GM23248 (cell line): ENCODE measurements around the gene GGA3. TPM values are rescaled to one million over a fixed set of nuclear protein-coding genes. Genes with fewer than 3 reads are reported as not detected.

Source experiments
- DNase-seq: peaks from one replicate; pipeline ENCODE4 v3.0.0-alpha.2; 2015
- H2AFZ ChIP-seq: fragments of 200-600 bp; sonication (generic); 2 replicates; pipeline ENCODE4 v1.6.1; 2016; ENCODE audit warnings: antibody characterized with exemption
- H3F3A ChIP-seq: fragments of 200-600 bp; sonication (generic); 2 replicates; pipeline ENCODE4 v1.6.1; 2016; ENCODE audit warnings: mild to moderate bottlenecking, antibody characterized with exemption, mixed run types; ENCODE audit not compliant: insufficient read depth
- H3K27ac ChIP-seq: fragments of 200-600 bp; sonication (generic); 2 replicates; pipeline ENCODE4 v1.5.1; 2016; ENCODE audit warnings: mild to moderate bottlenecking
- H3K27me3 ChIP-seq: fragments of 200-600 bp; sonication (generic); replicated peaks from 2 replicates; pipeline ENCODE4 v1.6.1; 2016; ENCODE audit warnings: mild to moderate bottlenecking; ENCODE audit not compliant: insufficient read depth
- H3K36me3 ChIP-seq: fragments of 200-600 bp; sonication (generic); 2 replicates; pipeline ENCODE4 v1.6.1; 2016; ENCODE audit warnings: low read depth, mild to moderate bottlenecking
- H3K4me1 ChIP-seq: fragments of 200-600 bp; sonication (generic); 2 replicates; pipeline ENCODE4 v1.6.1; 2016; ENCODE audit warnings: mild to moderate bottlenecking; ENCODE audit not compliant: insufficient read depth
- H3K4me2 ChIP-seq: fragments of 200-600 bp; sonication (generic); one replicate; pipeline ENCODE4 v1.6.1; 2016; ENCODE audit warnings: mild to moderate bottlenecking; ENCODE audit not compliant: unreplicated experiment
- H3K4me3 ChIP-seq: fragments of 200-600 bp; sonication (generic); 2 replicates; pipeline ENCODE4 v1.5.1; 2016; ENCODE audit warnings: mild to moderate bottlenecking
- H3K79me2 ChIP-seq: fragments of 200-600 bp; sonication (generic); 2 replicates; pipeline ENCODE4 v1.6.1; 2016; ENCODE audit warnings: mild to moderate bottlenecking; ENCODE audit not compliant: insufficient read depth
- H3K9ac ChIP-seq: fragments of 200-600 bp; sonication (generic); 2 replicates; pipeline ENCODE4 v1.6.1; 2016; ENCODE audit warnings: mild to moderate bottlenecking
- H3K9me2 ChIP-seq: fragments of 200-600 bp; sonication (generic); 2 replicates; pipeline ENCODE4 v1.6.1; 2016; ENCODE audit warnings: mixed run types, mild to moderate bottlenecking, moderate library complexity; ENCODE audit not compliant: insufficient read depth
- H3K9me3 ChIP-seq: fragments of 200-600 bp; sonication (generic); one replicate; pipeline ENCODE4 v1.6.1; 2017; ENCODE audit warnings: low read depth
- H4K20me1 ChIP-seq: fragments of 200-600 bp; sonication (generic); 2 replicates; pipeline ENCODE4 v1.6.0; 2016; ENCODE audit not compliant: insufficient read depth
- EZH2 ChIP-seq: fragments of 200-600 bp; sonication (generic); IDR thresholded peaks from 2 replicates; pipeline ENCODE4 v1.6.1; 2018; ENCODE audit warnings: antibody characterized with exemption, mild to moderate bottlenecking; ENCODE audit not compliant: insufficient read depth, poor library complexity, severe bottlenecking
- EZH2phosphoT487 ChIP-seq: fragments of 200-600 bp; sonication (generic); IDR thresholded peaks from 2 replicates; pipeline ENCODE4 v1.6.1; 2018; ENCODE audit warnings: antibody characterized with exemption, moderate library complexity, mild to moderate bottlenecking, low read depth; ENCODE audit not compliant: insufficient read depth
- WGBS, 2 experiments: methylation state at CpG; one replicate each; pipeline ENCODE4 v1.1.6; 2015 to 2017; ENCODE audit warnings: low lambda C conversion rate in 2 of 2, low coverage in 1 of 2; ENCODE audit errors: missing lambda C conversion rate in 2 of 2; 5-methylcytosine and 5-hydroxymethylcytosine counted together
- in situ Hi-C: fragments of 300-500 bp; cut with MboI; formaldehyde crosslinking; loops from 2 replicates; pipeline ENCODE4 v1.15.0; 2020
- polyA plus RNA-seq: library from polyadenylated mRNA; unstranded; fragments of >200 nt; fragmentation: Nextera tagmentation; extraction: Ambion mirVana; gene quantifications from 2 replicates; pipeline ENCODE4 v1.2.1, GENCODE V29; 2016
- total RNA-seq: library from RNA; depleted of rRNA; stranded (reverse); fragments of >200 nt; shearing (Covaris generic); gene quantifications from 2 replicates; pipeline ENCODE4 v1.2.3, GENCODE V29; 2014

GGA3 gene
- total and polyA plus RNA-seq, 2 experiments from 2014 or later: 12.1 to 16.0 TPM

DNA sequence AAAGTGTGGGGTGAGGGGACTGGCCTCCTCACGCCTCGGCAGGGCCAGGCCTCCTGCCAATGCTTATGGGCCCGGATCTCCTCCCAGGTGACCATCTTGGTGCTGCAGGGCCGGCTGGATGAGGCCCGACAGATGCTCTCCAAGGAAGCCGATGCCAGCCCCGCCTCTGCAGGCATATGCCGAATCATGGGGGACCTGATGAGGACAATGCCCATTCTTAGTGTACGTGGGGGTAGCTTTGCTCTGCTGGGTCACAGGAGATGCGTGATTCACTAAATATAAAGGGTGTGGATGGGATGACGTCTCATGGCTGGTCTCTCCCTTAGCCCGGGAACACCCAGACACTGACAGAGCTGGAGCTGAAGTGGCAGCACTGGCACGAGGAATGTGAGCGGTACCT, 36.4 kb downstream of the GGA3 start:
- Histone ChIP-seq H3K36me3 (no peaks in the 10 kb centered on the region; the same call in 1 of the 2 replicates), H3K79me2 (0 out of 2 replicates have a peak, but pooled peaks cover 6% of the 10 kb centered on the region), H3K9me2 (no peaks in the 10 kb centered on the region), H3K9me3 (no peaks in the 10 kb centered on the region), H4K20me1 (no peaks in the 10 kb centered on the region), H3K4me3 (no peak overlapping the region), H3K27me3 (no peaks in the 10 kb centered on the region), H3K4me1 (no peaks in the 10 kb centered on the region), H3K4me2 (no peak overlapping the region), H3K27ac (no peak overlapping the region), H3K9ac (no peak overlapping the region), H2AFZ (no peak overlapping the region), H3F3A (no peaks in the 10 kb centered on the region)
- no peak for DNase-seq
- WGBS, 2 experiments: 73 to 76% methylated on average over 14 of the region's 14 CpGs
- in situ Hi-C loops: no loop called here
- no peak for TF ChIP-seq EZH2phosphoT487
- TF ChIP-seq EZH2: no peak

GRCh38 chr17:75219815-75220214, 41.6 kb downstream of the GGA3 start:
- in situ Hi-C loops: no loop called here
- no peaks in the 10 kb centered on the region for H3F3A ChIP-seq
- H3K9ac ChIP-seq: no peak overlapping the region
- 0 out of 2 replicates have a peak, but pooled peaks cover 6% of the 10 kb centered on the region for H3K79me2 ChIP-seq
- H3K9me3 ChIP-seq: no peaks in the 10 kb centered on the region
- 97 to 100% methylated on average over 3 of the region's 3 CpGs for WGBS, 2 experiments
- no peaks in the 10 kb centered on the region for H3K9me2 ChIP-seq
- no peak overlapping the region for H3K27ac ChIP-seq
- TF ChIP-seq EZH2 (no peak), EZH2phosphoT487 (no peak)
- peaks cover 22% of the 10 kb centered on the region; the same call in 1 of the 2 replicates for H3K36me3 ChIP-seq
- H4K20me1 ChIP-seq: no peaks in the 10 kb centered on the region
- DNase-seq: no peak
- H3K4me1 ChIP-seq: no peaks in the 10 kb centered on the region
- no peak overlapping the region for H2AFZ ChIP-seq
- H3K4me3 ChIP-seq: no peak overlapping the region
- no peak overlapping the region for H3K4me2 ChIP-seq
- H3K27me3 ChIP-seq: no peaks in the 10 kb centered on the region

GRCh38 chr17:75218131-75218530, 43.3 kb downstream of the GGA3 start:
- 80 to 87% methylated on average over 6 of the region's 6 CpGs for WGBS, 2 experiments
- Histone ChIP-seq H3K27ac (no peak overlapping the region), H3K9me2 (no peaks in the 10 kb centered on the region), H3K27me3 (no peaks in the 10 kb centered on the region), H2AFZ (no peak overlapping the region), H4K20me1 (no peaks in the 10 kb centered on the region), H3F3A (no peaks in the 10 kb centered on the region), H3K36me3 (peaks cover 33% of the 10 kb centered on the region; the same call in 1 of the 2 replicates), H3K9me3 (no peaks in the 10 kb centered on the region), H3K79me2 (0 out of 2 replicates have a peak, but pooled peaks cover 6% of the 10 kb centered on the region), H3K4me1 (no peaks in the 10 kb centered on the region), H3K4me2 (no peak overlapping the region), H3K4me3 (no peak overlapping the region), H3K9ac (no peak overlapping the region)
- no peak for DNase-seq
- TF ChIP-seq EZH2 (no peak), EZH2phosphoT487 (no peak)
- in situ Hi-C loops: no loop called here

DNA sequence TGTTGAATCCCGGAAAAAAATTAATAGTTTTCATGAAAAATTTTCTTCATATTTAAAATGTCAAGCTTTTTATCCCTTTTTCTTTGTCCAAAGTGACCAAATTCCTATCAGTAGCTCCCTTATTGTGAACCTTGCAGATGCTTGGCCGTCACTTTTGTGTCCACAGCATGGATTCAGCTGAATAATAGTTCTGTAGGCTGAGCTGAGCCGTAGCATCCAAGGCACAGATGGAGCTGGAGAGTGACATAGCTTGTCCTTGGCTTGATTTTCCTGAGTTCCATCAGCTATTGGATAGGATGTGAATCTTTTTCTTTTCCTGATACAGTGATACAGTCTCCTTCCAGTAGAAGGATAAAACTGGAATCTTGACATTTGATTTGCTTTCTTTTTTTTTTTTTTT, 52.3 kb downstream of the GGA3 start:
- TF ChIP-seq EZH2: no peak
- no peak for TF ChIP-seq EZH2phosphoT487
- Histone ChIP-seq H3K4me3 (no peak overlapping the region), H3K27ac (no peak overlapping the region), H3K9me2 (no peaks in the 10 kb centered on the region), H3F3A (peaks cover 5% of the 10 kb centered on the region), H3K9ac (no peak overlapping the region), H2AFZ (no peak overlapping the region), H3K9me3 (no peaks in the 10 kb centered on the region), H3K4me2 (no peak overlapping the region), H3K4me1 (peaks cover 8% of the 10 kb centered on the region; the same call in 1 of the 2 replicates), H3K36me3 (peaks cover 33% of the 10 kb centered on the region), H3K79me2 (peaks cover 56% of the 10 kb centered on the region), H3K27me3 (no peaks in the 10 kb centered on the region), H4K20me1 (no peaks in the 10 kb centered on the region)
- DNase-seq: no peak
- WGBS, 2 experiments: 80 to 84% methylated on average over 3 of the region's 3 CpGs
- in situ Hi-C loops: no loop called here

DNA sequence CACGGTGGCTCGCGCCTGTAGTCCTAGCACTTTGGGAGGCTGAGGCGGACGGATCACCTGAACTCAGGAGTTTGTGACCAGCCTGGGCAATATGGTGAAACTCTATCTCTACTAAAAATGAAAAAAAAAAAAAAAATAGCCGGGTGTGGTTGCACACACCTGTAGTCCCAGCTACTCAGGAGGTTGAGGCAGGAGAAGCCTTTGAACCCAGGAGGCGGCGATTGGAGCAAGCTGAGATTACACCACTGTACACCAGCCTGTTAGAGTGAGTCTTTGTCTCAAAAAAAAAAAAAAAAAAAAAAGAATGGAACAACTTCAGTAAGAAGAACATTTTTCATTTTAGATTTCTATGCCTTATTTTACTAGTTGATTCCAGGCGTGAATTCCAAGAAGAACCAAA, 53.2 kb downstream of the GGA3 start:
- H3K4me1 ChIP-seq: peaks cover 8% of the 10 kb centered on the region; the same call in 1 of the 2 replicates
- no peak overlapping the region for H3K4me3 ChIP-seq
- H3K9me2 ChIP-seq: no peaks in the 10 kb centered on the region
- peaks cover 27% of the 10 kb centered on the region for H3K36me3 ChIP-seq
- peaks cover 56% of the 10 kb centered on the region for H3K79me2 ChIP-seq
- 81 to 92% methylated on average over 8 to 9 of the region's 9 CpGs for WGBS, 2 experiments
- no peaks in the 10 kb centered on the region for H3K27me3 ChIP-seq
- peaks cover 7% of the 10 kb centered on the region for H3F3A ChIP-seq
- H2AFZ ChIP-seq: no peak overlapping the region
- H3K9me3 ChIP-seq: no peaks in the 10 kb centered on the region
- no peak overlapping the region for H3K4me2 ChIP-seq
- H3K27ac ChIP-seq: no peak overlapping the region
- TF ChIP-seq EZH2 (no peak), EZH2phosphoT487 (no peak)
- in situ Hi-C loops: no loop called here
- H4K20me1 ChIP-seq: no peaks in the 10 kb centered on the region
- no peak for DNase-seq
- no peak overlapping the region for H3K9ac ChIP-seq
